ENCODE results near the gene MAST3.

- TF ChIP-seq CTCF (IDR thresholded peaks at IDR 0.05; ENCODE audit: low read depth, low read length), result no peak
- TF ChIP-seq POLR2A (IDR thresholded peaks at IDR 0.05; ENCODE audit: extremely low read depth, insufficient read length), result no peak
Measured at GRCh38 chr19:18194554-18195238, 97.1 kb downstream of the MAST3 start.

All from NB4 (cell line).